HCT116 (cell line): ENCODE results near the gene G0S2. TPM values are rescaled to one million over a fixed set of nuclear protein-coding genes. Genes with fewer than 3 reads are reported as not detected.

Experiments used
- ATAC-seq: fragments of 200-7000 bp; cut with Tn5 transposase; 2 replicates; pipeline ENCODE4 v1.9.1; 2020; ENCODE audit warnings: mild to moderate bottlenecking, moderate library complexity
- BruUV-seq: library from RNA; stranded (reverse); fragments of 400-500 nt; replicated peaks from 2 replicates; lab custom pipeline; 2021; lab: Mats Ljungman, UMichigan
- CTCF ChIA-PET: fragments of 300-600 bp; sonication (Branson Sonifier 250); formaldehyde crosslinking; loops from one replicate; lab custom pipeline; 2021; ENCODE audit warnings: antibody characterized with exemption; lab: Charles Lee
- POLR2A ChIA-PET: fragments of 300-600, 350-600 bp; sonication (Branson Sonifier 250); formaldehyde crosslinking; loops from one replicate; lab custom pipeline; 2021; ENCODE audit warnings: antibody characterized with exemption; lab: Charles Lee
- RAD21 ChIA-PET, 2 experiments: fragments of 300-600 bp; sonication (Branson Sonifier 250); formaldehyde crosslinking; loops; one replicate each; lab custom pipeline; 2023; ENCODE audit warnings: low total read pairs in 2 of 2; ENCODE audit not compliant: uncharacterized antibody in 2 of 2, unreplicated experiment in 2 of 2, low non-redundant PET in 1 of 2; lab: Charles Lee
- DNase-seq: peaks from one replicate; pipeline ENCODE4 v3.0.0-alpha.2; 2010; ENCODE audit warnings: low read depth, low spot score
- H2AFZ ChIP-seq: fragments of 200-600 bp; shearing (Covaris generic), sonication (generic); 2 replicates; pipeline ENCODE4 v1.6.1; 2017; ENCODE audit warnings: low read depth, mixed run types, mixed read lengths, antibody characterized with exemption, low read length; ENCODE audit not compliant: poor library complexity, severe bottlenecking
- H3K27ac ChIP-seq: 2 replicates; pipeline ENCODE4 v1.5.1; 2012; ENCODE audit warnings: low read depth, low read length
- H3K27me3 ChIP-seq: fragments of 200-600 bp; sonication (generic); 2 replicates; pipeline ENCODE4 v1.6.1; 2016; ENCODE audit warnings: mixed run types, low read length, mixed read lengths; ENCODE audit not compliant: insufficient read depth
- H3K36me3 ChIP-seq, 2 experiments: fragments of 200-500 bp in 1 of 2; fragments of 200-600 bp in 1 of 2; sonication (Bioruptor generic) in 1 of 2; sonication (generic) in 1 of 2; 2 replicates each; pipeline versions ENCODE4 v1.5.1 to v1.6.1; 2014 to 2016; ENCODE audit warnings: low read length in 2 of 2, inconsistent platforms in 1 of 2, mixed read lengths in 1 of 2, mixed run types in 1 of 2; ENCODE audit not compliant: insufficient read depth in 2 of 2, control insufficient read depth in 1 of 2
- H3K4me1 ChIP-seq, 2 experiments: fragments of 200-600 bp in 1 of 2; sonication (generic) in 1 of 2; 2 replicates each; pipeline versions ENCODE4 v1.5.1 to v1.6.1; 2012 to 2017; ENCODE audit warnings: low read length in 2 of 2, inconsistent platforms in 1 of 2, mild to moderate bottlenecking in 1 of 2, mixed read lengths in 1 of 2, mixed run types in 1 of 2, moderate library complexity in 1 of 2; ENCODE audit not compliant: insufficient read depth in 2 of 2, control insufficient read depth in 1 of 2
- H3K4me2 ChIP-seq: fragments of 200-600 bp; sonication (generic); 2 replicates; pipeline ENCODE4 v1.6.1; 2017; ENCODE audit warnings: mixed run types, low read length, mixed read lengths
- H3K4me3 ChIP-seq, 2 experiments: fragments of 200-600 bp in 1 of 2; sonication (generic) in 1 of 2; replicated peaks in 1 of 2; 2 replicates each; pipeline ENCODE4 v1.5.1; 2011 to 2016; ENCODE audit warnings: low read length in 2 of 2, control low read depth in 1 of 2, low read depth in 1 of 2, mild to moderate bottlenecking in 1 of 2, mixed read lengths in 1 of 2, mixed run types in 1 of 2
- H3K79me2 ChIP-seq: fragments of 200-600 bp; sonication (generic); 2 replicates; pipeline ENCODE4 v1.6.1; 2017; ENCODE audit warnings: mild to moderate bottlenecking, mixed run types, low read length, moderate library complexity, mixed read lengths; ENCODE audit not compliant: insufficient read depth
- H3K9ac ChIP-seq: fragments of 200-600 bp; sonication (generic); 2 replicates; pipeline ENCODE4 v1.6.1; 2016; ENCODE audit warnings: low read length, mixed read lengths
- H3K9me2 ChIP-seq: fragments of 200-600 bp; sonication (generic), shearing (Covaris generic); 2 replicates; pipeline ENCODE4 v1.6.1; 2017; ENCODE audit warnings: mixed run types, mild to moderate bottlenecking, moderate library complexity; ENCODE audit not compliant: insufficient read depth
- H3K9me3 ChIP-seq, 2 experiments: fragments of 200-500 bp in 1 of 2; fragments of 200-600 bp in 1 of 2; sonication (Bioruptor generic) in 1 of 2; sonication (generic) in 1 of 2; 2 replicates each; pipeline ENCODE4 v1.6.1; 2014 to 2017; ENCODE audit warnings: low read length in 2 of 2, mixed read lengths in 2 of 2, inconsistent platforms in 1 of 2, low read depth in 1 of 2, mild to moderate bottlenecking in 1 of 2, mixed run types in 1 of 2, moderate library complexity in 1 of 2; ENCODE audit not compliant: control insufficient read depth in 1 of 2, insufficient read depth in 1 of 2
- H4K20me1 ChIP-seq: fragments of 200-600 bp; sonication (generic), shearing (Covaris generic); 2 replicates; pipeline ENCODE4 v1.6.1; 2017; ENCODE audit warnings: mixed run types, mild to moderate bottlenecking, moderate library complexity; ENCODE audit not compliant: insufficient read depth
- ATF3 ChIP-seq: IDR thresholded peaks from 2 replicates; pipeline ENCODE4 v1.6.1; 2012
- CBX3 ChIP-seq: IDR thresholded peaks from 2 replicates; pipeline ENCODE4 v1.6.1; 2012; ENCODE audit warnings: low read depth
- CEBPB ChIP-seq: IDR thresholded peaks from 2 replicates; pipeline ENCODE4 v1.6.1; 2012; ENCODE audit warnings: low read depth
- EGR1 ChIP-seq: IDR thresholded peaks from 2 replicates; pipeline ENCODE4 v1.6.1; 2012; ENCODE audit warnings: low read depth
- ELF1 ChIP-seq: IDR thresholded peaks from 2 replicates; pipeline ENCODE4 v1.6.1; 2012; ENCODE audit warnings: low read depth, borderline replicate concordance
- EZH2phosphoT487 ChIP-seq: fragments of 200-600 bp; IDR thresholded peaks from 2 replicates; pipeline ENCODE4 v1.6.1; 2018; ENCODE audit warnings: antibody characterized with exemption, borderline replicate concordance
- FOSL1 ChIP-seq: IDR thresholded peaks from 2 replicates; pipeline ENCODE4 v1.6.1; 2012; ENCODE audit warnings: low read depth
- JUND ChIP-seq: IDR thresholded peaks from 2 replicates; pipeline ENCODE4 v1.6.1; 2012
- MAX ChIP-seq: IDR thresholded peaks from 2 replicates; pipeline ENCODE4 v1.6.1; 2012
- POLR2AphosphoS5 ChIP-seq: IDR thresholded peaks from 2 replicates; pipeline ENCODE4 v1.6.1; 2011; ENCODE audit warnings: mild to moderate bottlenecking, low read depth, low read length, moderate library complexity
- RAD21 ChIP-seq: IDR thresholded peaks from 2 replicates; pipeline ENCODE4 v1.6.1; 2012; ENCODE audit warnings: low read depth, mild to moderate bottlenecking
- SP1 ChIP-seq: IDR thresholded peaks from 2 replicates; pipeline ENCODE4 v1.6.1; 2012; ENCODE audit warnings: low read depth
- SRF ChIP-seq: IDR thresholded peaks from 2 replicates; pipeline ENCODE4 v1.6.1; 2012; ENCODE audit warnings: low read depth
- TCF7L2 ChIP-seq: IDR thresholded peaks from 2 replicates; pipeline ENCODE4 v1.7.0; 2011; ENCODE audit warnings: borderline replicate concordance, inconsistent platforms; ENCODE audit not compliant: insufficient read depth, insufficient read length; ENCODE audit errors: extremely low read depth
- YY1 ChIP-seq: IDR thresholded peaks from 2 replicates; pipeline ENCODE4 v1.6.1; 2011; ENCODE audit warnings: low read length, low read depth, moderate library complexity, mild to moderate bottlenecking; ENCODE audit not compliant: insufficient replicate concordance; ENCODE audit errors: extremely low read depth
- ZFX ChIP-seq: fragments of 450-650 bp; IDR thresholded peaks from 2 replicates; pipeline ENCODE4 v1.6.1; 2017
- ZNF274 ChIP-seq: fragments of 200-500 bp; sonication (Bioruptor generic); IDR thresholded peaks from 2 replicates; pipeline ENCODE4 v1.6.1; 2014; ENCODE audit warnings: mild to moderate bottlenecking, low read depth, low read length, inconsistent platforms
- intact Hi-C: fragments of 100-400 bp; cut with micrococcal nuclease; formaldehyde crosslinking; loops from 2 replicates; pipeline ENCODE4 v1.10.0; 2022
- total RNA-seq: library from RNA; stranded (reverse); gene quantifications from one replicate; pipeline ENCODE4 v1.2.1, GENCODE V29; 2021; ENCODE audit not compliant: unreplicated experiment

The G0S2 gene
- total RNA-seq, 1 experiment from 2014 or later: not detected

- POLR2A ChIA-PET: no interaction called here
- H3K79me2 ChIP-seq: no peaks in the 10 kb centered on the region
- H3K4me1 ChIP-seq: no peaks in the 10 kb centered on the region
- no peak for ATAC-seq
- DNase-seq: no peak
- TF ChIP-seq SP1 (no peak), CEBPB (no peak), ZNF274 (no peak), ELF1 (no peak), EZH2phosphoT487 (no peak), JUND (no peak), EGR1 (no peak), ATF3 (no peak), RAD21 (no peak), SRF (no peak), YY1 (no peak), FOSL1 (no peak), POLR2AphosphoS5 (no peak), CBX3 (no peak), MAX (no peak), TCF7L2 (no peak), ZFX (no peak)
- TF ChIP-seq, all 23 proteins: peak for 0
- Histone ChIP-seq H3K9ac (no peak overlapping the region), H3K27ac (no peak overlapping the region), H3K27me3 (no peaks in the 10 kb centered on the region), H4K20me1 (no peaks in the 10 kb centered on the region), H3K36me3 (peaks cover 2 to 8% of the 10 kb centered on the region in 2 experiments; a peak in 2 of 4 replicates), H2AFZ (no peak overlapping the region), H3K9me3 (no peaks in the 10 kb centered on the region), H3K9me2 (no peaks in the 10 kb centered on the region), H3K4me2 (no peak overlapping the region), H3K4me3 (no peak overlapping the region)
- CTCF ChIA-PET: no interaction called here
- intact Hi-C loops: no loop called here
- RAD21 ChIA-PET: no interaction called here
- BruUV-seq: no TSS peak
These were observed 39.4 kb upstream of the G0S2 start for GRCh38 chr1:209635850-209636249.
